GM19397 (cell line): ENCODE results near the gene RTL5.

Experiments
- ATAC-seq: cut with Tn5 transposase; IDR thresholded peaks from one replicate; pipeline ENCODE4 v1.9.1; 2021; ENCODE audit warnings: mild to moderate bottlenecking, moderate library complexity; ENCODE audit not compliant: unreplicated experiment

The RTL5 gene

GRCh38 chrX:72079607-72080006 is 52.1 kb downstream of the RTL5 start:
- ATAC-seq = no peak

DNA sequence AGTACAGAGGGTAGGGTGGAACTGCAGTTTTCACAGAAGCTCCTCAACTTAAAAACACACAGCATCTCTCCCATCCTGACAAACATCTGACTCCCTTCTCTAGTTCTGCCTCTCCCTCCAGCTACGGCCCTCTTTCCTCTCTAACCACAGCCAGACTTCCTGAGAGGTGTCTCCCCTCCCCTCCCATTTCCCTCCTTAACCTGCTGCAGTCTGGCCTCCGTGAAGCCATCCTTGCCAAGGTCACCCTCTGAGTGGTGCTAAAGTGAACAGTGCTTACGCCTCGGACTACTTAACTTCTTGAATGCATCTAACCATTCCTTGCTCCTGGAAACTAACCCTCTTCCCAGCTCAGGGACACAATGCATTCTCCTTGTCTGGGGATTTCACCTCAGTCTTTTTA is 53.3 kb downstream of the RTL5 start:
- no peak for ATAC-seq
